Memory B cell (primary cell): ENCODE results near the gene USP32.
A peak's percentile ranks its signal among the peaks of the same experiment; 100 is the strongest.

Experiments used
- ATAC-seq: fragments of 150-1000 bp; cut with Tn5 transposase; 2 replicates; pipeline ENCODE4 v1.10.0; 2021; ENCODE audit warnings: low read depth, mild to moderate bottlenecking, moderate library complexity
- DNase-seq, 2 donors: peaks; one replicate each; pipeline ENCODE4 v3.0.0; 2022; ENCODE audit warnings: low spot score in 2 of 2
- H3K27ac Mint-ChIP-seq: one replicate; pipeline ENCODE4 v1.8.0; 2022; ENCODE audit warnings: mild to moderate bottlenecking, moderate library complexity, mixed read lengths
- H3K27me3 Mint-ChIP-seq: one replicate; pipeline ENCODE4 v1.8.0; 2022; ENCODE audit warnings: mixed read lengths
- H3K36me3 Mint-ChIP-seq: one replicate; pipeline ENCODE4 v1.8.0; 2022; ENCODE audit warnings: mild to moderate bottlenecking, mixed read lengths
- H3K4me1 Mint-ChIP-seq: one replicate; pipeline ENCODE4 v1.8.0; 2022; ENCODE audit warnings: mixed read lengths
- H3K4me3 Mint-ChIP-seq: one replicate; pipeline ENCODE4 v1.8.0; 2022; ENCODE audit warnings: mild to moderate bottlenecking, moderate library complexity, mixed read lengths
- H3K9me3 Mint-ChIP-seq: one replicate; pipeline ENCODE4 v1.8.0; 2022; ENCODE audit warnings: mixed read lengths

Gene USP32

DNA sequence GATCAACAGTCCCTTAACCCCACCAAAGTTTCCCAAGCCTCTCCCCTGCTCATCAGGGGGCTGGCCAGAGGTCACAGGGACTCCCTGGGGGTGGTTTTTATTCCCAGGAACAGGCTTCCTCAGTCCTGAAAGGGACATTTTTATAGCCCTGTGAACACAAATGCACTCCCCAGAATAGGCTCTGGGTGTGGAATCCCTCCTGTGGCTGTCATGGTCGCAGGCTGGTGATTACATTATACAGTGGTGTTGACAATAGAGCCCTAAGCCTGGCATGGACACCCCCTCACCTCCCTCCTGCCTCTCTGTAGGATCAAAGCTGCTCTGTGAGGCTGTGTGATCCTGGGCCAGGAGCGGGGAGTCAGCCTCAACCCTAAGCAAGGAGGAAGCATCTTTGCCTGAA lies 243.6 kb downstream of the USP32 start:
- Mint-ChIP-seq H3K4me1 (peaks cover 17% of the 10 kb centered on the region), H3K4me3 (no peak overlapping the region), H3K36me3 (no peaks in the 10 kb centered on the region), H3K27me3 (peaks cover 33% of the 10 kb centered on the region), H3K9me3 (no peaks in the 10 kb centered on the region), H3K27ac (no peak overlapping the region)
- no peak for ATAC-seq
- no peak for DNase-seq

- Mint-ChIP-seq H3K4me1 (peaks cover 23% of the 10 kb centered on the region), H3K4me3 (no peak overlapping the region), H3K9me3 (no peaks in the 10 kb centered on the region), H3K27me3 (peaks cover 30% of the 10 kb centered on the region), H3K36me3 (no peaks in the 10 kb centered on the region), H3K27ac (no peak overlapping the region)
- no peak for DNase-seq
- no peak for ATAC-seq
Measured at GRCh38 chr17:60147553-60148223, 244.2 kb downstream of the USP32 start.

GRCh38 chr17:60146206-60146605 lies 245.7 kb downstream of the USP32 start:
- H3K4me3 Mint-ChIP-seq = no peak overlapping the region
- no peaks in the 10 kb centered on the region for H3K9me3 Mint-ChIP-seq
- peaks cover 29% of the 10 kb centered on the region for H3K27me3 Mint-ChIP-seq
- DNase-seq = no peak
- no peak overlapping the region for H3K27ac Mint-ChIP-seq
- no peaks in the 10 kb centered on the region for H3K36me3 Mint-ChIP-seq
- ATAC-seq = no peak
- H3K4me1 Mint-ChIP-seq = peaks cover 24% of the 10 kb centered on the region

DNA sequence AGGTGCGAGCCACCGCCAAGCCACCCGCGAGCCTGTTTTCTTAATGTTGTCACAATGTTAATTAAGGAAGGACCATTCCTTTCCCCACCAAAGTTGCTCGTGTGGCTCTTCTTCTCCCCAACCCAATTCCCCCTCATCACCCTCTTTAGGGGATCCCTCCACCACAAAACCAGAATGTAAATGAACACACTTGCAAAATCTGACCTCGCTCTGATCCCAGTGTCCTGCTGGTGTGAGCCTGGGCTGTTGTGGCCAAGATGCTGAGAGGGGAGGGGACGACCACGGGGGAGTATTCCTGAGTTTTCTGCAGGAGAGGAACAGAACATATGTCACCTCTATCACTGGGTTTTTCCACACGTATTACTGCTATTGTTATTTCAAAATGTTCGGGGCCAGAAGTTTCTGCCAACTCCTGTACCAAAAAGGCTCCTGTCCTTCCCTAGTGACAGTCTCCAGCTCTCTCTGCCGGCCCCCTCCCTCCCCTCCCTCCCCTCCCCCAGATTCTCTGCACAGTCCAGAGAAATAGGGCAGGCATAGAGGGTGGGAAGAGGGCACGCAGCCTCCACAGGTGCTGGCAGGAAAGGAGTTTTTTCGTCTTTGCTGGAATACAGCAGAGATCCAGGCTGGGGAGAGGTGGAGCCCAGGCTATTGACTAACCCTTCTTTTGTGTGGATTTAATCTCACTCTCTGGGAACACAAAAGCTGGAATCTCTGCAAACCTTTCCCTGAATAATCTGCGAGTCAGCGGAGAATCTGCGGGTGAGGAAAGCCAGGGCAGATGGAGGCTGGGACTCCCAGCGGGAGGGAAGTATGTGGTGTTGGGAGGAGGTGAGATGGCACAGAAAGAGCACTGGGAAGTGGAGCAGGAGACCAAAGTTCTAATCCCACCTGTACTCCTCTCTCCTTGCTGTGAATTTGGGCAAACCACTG lies 246.7 kb downstream of the USP32 start:
- DNase-seq (no peak), ATAC-seq (no peak)
- Mint-ChIP-seq H3K27me3 (peaks cover 30% of the 10 kb centered on the region), H3K27ac (no peak overlapping the region), H3K36me3 (no peaks in the 10 kb centered on the region), H3K4me1 (peaks cover 20% of the 10 kb centered on the region), H3K4me3 (no peak overlapping the region), H3K9me3 (no peaks in the 10 kb centered on the region)

DNA sequence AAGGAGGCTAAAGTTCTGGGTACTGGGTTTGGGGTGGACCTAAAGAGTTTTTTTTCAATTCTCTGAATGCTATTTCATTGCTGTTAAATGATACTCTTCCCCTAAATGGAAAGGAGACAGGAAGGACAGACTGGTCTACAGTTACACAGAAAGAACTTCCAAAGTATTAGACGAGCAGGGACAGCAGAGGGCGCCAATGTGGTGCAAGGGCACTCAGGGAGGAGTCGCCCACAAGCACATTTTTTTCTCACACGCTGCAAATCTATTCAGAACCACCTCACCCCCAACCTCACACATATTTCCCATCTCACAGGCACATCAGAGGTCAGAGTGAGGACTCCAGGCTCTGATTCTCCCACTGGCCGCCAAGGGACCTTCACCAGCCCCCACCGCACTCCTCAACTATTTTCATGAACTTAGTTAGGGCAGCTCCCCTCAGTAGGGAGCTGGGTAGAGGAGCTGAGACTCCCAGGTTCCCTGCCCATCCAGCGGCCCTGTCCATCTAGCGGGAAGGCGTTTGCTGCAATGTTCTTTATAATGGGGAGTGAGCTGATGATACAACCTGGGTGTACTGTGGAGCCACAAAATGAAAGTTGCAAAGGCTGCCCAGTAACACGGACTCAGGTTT lies 248.9 kb downstream of the USP32 start:
- ATAC-seq = peak; percentile 79
- peak; percentile 67 for DNase-seq
- H3K36me3 Mint-ChIP-seq = peaks cover 1% of the 10 kb centered on the region
- peaks cover 26% of the 10 kb centered on the region for H3K27me3 Mint-ChIP-seq
- H3K4me1 Mint-ChIP-seq = peaks cover 19% of the 10 kb centered on the region
- no peak overlapping the region for H3K27ac Mint-ChIP-seq
- H3K9me3 Mint-ChIP-seq = no peaks in the 10 kb centered on the region
- no peak overlapping the region for H3K4me3 Mint-ChIP-seq

DNA sequence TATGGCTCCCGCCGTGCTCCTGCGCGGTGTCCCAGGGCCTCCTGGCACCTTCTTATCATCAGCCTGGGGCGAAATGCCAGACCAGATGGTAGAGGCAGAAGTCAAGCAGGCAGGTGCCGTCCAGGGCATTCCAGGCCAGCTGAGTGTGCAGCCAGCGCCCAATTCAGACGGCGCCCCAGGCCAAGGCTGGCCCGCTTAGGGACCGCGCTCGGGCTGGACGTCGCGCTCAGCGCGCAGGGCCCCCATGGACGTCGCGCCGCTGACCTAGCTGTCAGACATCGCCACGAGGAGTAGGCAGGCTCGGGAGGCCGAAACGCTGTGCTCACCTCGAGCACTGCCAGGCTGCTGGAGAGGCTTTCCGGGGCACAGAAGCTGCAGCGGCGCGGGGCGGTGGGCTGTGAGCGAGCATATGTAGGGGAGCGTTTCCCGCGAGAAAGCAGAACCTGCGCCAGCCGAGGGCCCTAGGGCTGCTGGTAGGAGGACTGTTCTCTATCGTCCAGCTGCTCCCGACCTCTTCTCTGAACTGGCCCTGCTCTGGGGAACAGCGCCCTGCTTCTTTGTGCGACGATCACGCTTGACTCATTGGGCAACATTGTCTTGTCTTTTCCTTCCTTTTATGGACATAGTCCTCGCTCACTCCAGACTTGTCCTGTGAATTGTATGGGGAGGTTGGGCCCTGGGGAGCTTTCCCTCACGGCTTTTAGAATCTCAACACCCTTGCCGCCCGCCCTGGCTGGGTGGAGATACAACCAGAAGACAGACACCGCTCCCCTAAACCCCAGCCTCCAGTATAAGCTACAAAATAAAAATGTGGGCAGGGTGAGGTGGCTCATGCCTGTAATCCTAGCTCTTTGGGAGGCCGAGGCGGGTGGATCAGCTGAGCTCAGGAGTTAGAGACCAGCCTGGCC lies 250.6 kb downstream of the USP32 start:
- Mint-ChIP-seq H3K9me3 (no peaks in the 10 kb centered on the region), H3K4me1 (peaks cover 19% of the 10 kb centered on the region), H3K4me3 (no peak overlapping the region), H3K27me3 (peaks cover 16% of the 10 kb centered on the region), H3K36me3 (peaks cover 1% of the 10 kb centered on the region), H3K27ac (no peak overlapping the region)
- ATAC-seq (no peak), DNase-seq (no peak)

GRCh38 chr17:60139438-60140285 lies 252.3 kb downstream of the USP32 start:
- Mint-ChIP-seq H3K4me1 (peaks cover 34% of the 10 kb centered on the region), H3K36me3 (peaks cover 1% of the 10 kb centered on the region), H3K27ac (no peak overlapping the region), H3K4me3 (peak overlapping the region; percentile 25), H3K9me3 (no peaks in the 10 kb centered on the region), H3K27me3 (peaks cover 9% of the 10 kb centered on the region)
- DNase-seq (peak; percentile 57 to 72), ATAC-seq (peak; percentile 32)

DNA sequence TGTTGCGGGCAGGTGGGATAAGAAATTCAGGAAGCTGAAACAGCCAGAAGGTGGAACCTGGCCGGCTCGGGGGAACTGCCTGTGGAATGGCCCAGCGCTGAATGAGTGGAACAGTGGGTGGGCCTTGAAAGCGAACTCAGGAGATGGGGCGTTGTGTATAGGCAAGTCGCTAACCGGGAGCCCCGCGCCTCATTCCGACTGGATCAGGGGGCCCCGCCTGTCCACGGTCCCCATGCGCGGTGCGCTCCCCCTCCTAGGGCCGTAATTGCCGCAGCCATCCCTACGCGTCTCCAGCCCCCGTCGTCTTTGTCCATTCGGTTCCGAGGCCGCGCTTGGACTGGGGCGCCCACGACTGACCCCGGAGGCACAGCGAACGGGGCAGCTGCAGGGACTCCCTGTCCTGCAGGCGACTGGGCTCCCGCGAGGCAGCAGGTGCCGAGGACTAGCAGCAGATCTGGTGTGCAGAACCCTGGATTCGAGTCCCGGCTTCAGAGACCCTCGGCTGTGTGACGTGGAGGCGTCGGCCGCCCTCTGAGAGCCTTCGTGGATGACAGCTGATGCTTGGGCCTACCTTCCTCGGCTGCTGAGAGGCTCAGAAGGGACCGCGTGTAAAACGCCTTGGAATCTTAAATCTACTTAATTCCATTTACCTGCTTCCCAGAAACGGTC lies 253.0 kb downstream of the USP32 start:
- no peak for ATAC-seq
- H3K27me3 Mint-ChIP-seq = peaks cover 8% of the 10 kb centered on the region

GRCh38 chr17:60137731-60138130 lies 254.2 kb downstream of the USP32 start:
- Mint-ChIP-seq H3K9me3 (no peaks in the 10 kb centered on the region), H3K36me3 (peaks cover 4% of the 10 kb centered on the region), H3K27me3 (peaks cover 8% of the 10 kb centered on the region), H3K4me1 (peaks cover 35% of the 10 kb centered on the region), H3K4me3 (no peak overlapping the region), H3K27ac (no peak overlapping the region)
- no peak for ATAC-seq
- no peak for DNase-seq

More for the DNA sequence above, 253.0 kb downstream of the USP32 start:
- Mint-ChIP-seq H3K27ac (no peak overlapping the region), H3K9me3 (no peaks in the 10 kb centered on the region), H3K4me1 (peaks cover 39% of the 10 kb centered on the region), H3K36me3 (peaks cover 1% of the 10 kb centered on the region), H3K4me3 (no peak overlapping the region)
- no peak for DNase-seq

DNA sequence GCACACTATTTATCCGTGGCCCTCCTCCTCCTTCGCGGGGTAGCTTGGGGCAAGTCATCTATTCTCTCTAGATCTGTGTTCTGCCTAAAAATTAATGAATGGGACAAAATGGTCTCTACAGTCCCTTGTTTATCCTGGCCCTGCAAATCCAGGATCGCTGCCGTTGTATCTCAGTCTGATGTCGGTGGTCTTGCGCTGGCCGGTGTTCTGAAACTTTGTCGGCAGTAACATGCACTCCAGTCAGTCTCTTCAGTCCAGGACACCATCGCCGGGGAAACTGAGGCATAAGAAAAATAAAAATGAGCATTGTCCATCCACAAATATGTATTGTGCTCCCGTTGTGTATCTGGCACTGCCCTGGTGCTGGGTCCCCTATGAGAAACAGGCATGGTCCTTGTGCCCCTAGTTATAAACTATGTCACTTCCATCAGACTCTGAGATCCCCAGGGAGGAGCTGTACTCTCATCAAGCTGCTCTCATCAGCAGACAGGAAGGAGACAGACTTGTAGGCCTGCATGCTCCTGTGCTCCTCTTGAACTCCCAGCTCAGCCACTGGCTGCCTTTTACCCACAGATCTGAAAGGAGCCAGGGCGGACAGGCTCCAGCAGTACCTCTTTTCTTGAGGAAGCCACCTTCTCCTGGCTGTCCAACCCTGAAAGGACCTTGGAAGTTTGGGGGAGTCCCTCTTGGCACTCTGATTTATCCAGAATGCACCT lies 255.8 kb downstream of the USP32 start:
- Mint-ChIP-seq H3K9me3 (no peaks in the 10 kb centered on the region), H3K4me1 (peaks cover 32% of the 10 kb centered on the region), H3K4me3 (peak overlapping the region; percentile 90), H3K36me3 (peaks cover 4% of the 10 kb centered on the region), H3K27ac (peak overlapping the region; percentile 77), H3K27me3 (peaks cover 7% of the 10 kb centered on the region)
- DNase-seq = no peak
- peak; percentile 10 for ATAC-seq

DNA sequence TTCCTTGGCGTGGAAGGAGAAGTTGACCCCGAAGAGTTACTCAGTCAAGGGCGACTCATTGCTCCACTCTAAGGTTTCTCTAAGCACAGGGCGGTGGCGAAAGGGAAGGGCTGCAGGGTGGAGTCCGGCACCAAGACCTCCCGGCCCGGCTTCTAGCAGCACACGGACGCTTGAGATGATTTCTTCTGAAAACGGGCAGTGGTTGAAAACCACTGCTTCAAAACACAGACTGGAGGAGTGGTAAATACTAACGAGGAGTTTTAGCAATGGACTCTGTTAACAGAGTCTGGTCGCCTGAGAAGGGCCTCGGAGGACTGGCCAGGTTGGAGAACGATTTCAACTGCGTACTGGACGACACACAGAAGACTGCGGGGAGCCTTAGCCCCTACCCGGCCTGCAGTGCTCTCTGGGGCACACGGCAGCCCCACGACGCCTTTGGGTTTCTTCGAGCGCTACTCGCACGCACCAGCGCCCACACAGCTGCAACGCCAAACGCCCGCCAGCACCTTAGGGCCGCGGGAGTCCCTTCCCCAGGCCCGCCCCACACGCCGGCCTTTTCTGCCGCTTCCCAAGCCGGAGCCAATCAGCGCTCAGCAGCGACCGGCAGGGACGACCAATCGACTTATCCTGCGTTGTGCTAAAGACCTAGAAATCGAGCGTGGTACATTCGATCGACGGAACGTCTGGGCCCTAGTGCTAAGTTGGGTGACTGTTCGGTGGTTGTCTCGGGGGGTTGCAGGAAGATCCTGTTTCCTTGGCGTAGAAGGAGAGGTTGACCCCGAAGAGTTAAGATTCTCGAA lies 256.6 kb downstream of the USP32 start:
- Mint-ChIP-seq H3K27me3 (peaks cover 2% of the 10 kb centered on the region), H3K4me1 (peaks cover 32% of the 10 kb centered on the region), H3K4me3 (peak overlapping the region; percentile 90), H3K9me3 (peaks cover 2% of the 10 kb centered on the region), H3K27ac (peak overlapping the region; percentile 77), H3K36me3 (peaks cover 5% of the 10 kb centered on the region)
- DNase-seq (peak; percentile 59 to 70), ATAC-seq (peak; percentile 89)
